Measurements from ENCODE around the gene NACC2.

NACC2 gene

DNA sequence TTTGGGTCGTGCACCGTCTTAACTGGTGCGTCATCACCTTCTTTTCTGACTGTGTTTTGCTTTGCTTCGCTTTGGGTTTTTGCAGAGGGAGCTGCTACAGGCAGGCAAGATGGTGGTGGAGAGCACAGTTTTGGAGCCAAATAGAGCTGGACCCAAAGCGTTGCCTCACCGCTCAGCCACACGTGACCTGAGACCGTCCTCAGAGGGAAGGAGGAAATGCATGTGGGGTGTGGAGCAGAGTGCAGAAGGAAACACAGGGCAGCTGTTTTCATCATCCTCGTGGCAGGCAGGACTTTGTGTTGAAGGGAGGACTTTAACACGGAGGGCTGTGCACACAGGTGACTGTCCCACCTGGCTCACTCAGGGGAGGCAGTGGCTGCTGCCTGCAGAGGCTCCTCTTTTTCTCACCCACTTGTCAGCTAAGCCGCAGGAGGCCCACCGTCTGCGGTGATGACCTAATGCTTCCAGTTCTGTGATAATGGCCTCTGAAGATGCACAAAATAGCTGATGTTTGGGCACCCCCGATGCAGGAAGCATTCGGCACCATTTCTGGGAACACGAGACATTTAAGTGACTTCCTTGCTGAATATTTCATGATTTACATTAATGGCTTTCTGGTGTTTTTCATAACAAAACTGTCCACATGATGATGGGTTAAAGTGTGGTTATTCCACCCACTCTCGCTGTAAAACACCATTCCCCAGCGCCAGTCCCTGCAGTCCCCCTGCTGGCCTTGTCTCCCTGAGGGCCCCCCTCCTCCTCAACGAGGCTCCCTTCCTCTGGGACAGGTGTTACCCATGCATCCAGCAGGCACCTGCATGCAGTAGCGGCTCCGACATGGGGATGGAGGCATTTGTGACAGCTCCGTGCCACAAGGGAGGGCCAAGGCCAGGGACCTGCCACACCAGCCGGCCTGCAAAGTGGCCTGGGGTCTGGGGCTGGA, 121.5 kb downstream of the NACC2 start:
- in situ Hi-C loops (cut with MboI; ENCODE audit: low pct_unique_long_range_greater_than_20kb, low sequenced_read_pairs, unreplicated experiment), result no loop called here
- TF ChIP-seq, protein P1, sequence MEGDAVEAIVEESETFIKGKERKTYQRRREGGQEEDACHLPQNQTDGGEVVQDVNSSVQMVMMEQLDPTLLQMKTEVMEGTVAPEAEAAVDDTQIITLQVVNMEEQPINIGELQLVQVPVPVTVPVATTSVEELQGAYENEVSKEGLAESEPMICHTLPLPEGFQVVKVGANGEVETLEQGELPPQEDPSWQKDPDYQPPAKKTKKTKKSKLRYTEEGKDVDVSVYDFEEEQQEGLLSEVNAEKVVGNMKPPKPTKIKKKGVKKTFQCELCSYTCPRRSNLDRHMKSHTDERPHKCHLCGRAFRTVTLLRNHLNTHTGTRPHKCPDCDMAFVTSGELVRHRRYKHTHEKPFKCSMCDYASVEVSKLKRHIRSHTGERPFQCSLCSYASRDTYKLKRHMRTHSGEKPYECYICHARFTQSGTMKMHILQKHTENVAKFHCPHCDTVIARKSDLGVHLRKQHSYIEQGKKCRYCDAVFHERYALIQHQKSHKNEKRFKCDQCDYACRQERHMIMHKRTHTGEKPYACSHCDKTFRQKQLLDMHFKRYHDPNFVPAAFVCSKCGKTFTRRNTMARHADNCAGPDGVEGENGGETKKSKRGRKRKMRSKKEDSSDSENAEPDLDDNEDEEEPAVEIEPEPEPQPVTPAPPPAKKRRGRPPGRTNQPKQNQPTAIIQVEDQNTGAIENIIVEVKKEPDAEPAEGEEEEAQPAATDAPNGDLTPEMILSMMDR (IDR thresholded peaks at IDR 0.05; ENCODE audit: extremely low read depth, insufficient read depth, missing control alignments), result no peak
- DNase-seq (ENCODE audit: low spot score), result no peak

DNA sequence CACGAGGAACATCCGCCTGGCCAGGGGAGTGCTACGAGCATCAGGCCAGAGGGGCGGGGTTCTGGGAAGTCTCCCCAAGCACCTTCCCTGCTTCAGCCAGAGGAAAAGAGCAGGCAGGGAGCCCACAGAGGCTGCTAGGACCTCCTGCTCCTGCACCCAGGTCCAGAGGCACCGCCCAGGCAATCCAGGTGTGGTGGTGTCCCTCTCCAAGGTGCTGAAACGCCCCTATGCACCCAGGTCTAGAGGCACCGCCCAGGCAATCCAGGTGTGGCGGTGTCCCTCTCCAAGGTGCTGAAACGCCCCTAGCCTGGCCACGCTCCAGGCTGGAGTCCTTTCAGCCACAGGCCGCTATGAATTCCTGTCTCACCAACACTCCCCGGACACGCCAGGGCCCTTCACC, 123.2 kb downstream of the NACC2 start:
- TF ChIP-seq, protein P1 (IDR thresholded peaks at IDR 0.05; ENCODE audit: extremely low read depth, insufficient read depth, missing control alignments), result no peak
- DNase-seq (ENCODE audit: low spot score), result no peak
- in situ Hi-C loops (cut with MboI; ENCODE audit: low pct_unique_long_range_greater_than_20kb, low sequenced_read_pairs, unreplicated experiment), result no loop called here

DNA sequence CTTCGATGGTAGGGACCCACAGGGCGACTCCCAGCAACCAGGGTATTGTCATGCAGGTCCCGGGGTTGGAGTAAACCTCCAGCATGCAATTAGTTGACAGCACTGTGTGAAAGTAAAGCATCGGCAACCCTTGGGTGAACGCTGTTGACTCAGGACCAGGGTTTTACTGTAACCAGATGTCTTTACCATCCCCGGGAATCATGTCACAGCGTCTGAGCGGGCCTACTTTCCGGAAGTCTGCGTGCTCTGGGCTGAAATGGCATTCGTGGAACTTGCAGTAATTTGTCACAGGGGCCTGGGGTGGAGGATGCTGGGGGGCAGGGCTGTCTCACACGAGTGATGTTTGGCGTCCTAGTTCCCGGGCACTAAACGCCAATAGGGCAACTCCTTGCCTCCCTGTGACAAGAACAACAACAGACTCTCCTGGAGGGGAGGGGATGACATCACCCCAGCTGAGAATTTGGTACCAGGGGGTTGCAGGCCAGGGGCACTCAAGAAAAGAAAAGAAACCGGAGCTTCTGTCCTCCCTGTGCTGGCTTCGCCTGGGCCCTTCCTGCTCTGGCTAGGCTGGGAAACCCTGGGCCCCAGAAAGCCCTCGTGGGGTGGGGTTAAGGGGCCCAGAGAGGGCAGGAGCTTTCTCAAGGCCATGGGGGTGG, 123.8 kb downstream of the NACC2 start:
- TF ChIP-seq, protein P1 (IDR thresholded peaks at IDR 0.05; ENCODE audit: extremely low read depth, insufficient read depth, missing control alignments), result no peak
- no peak for DNase-seq (ENCODE audit: low spot score)
- in situ Hi-C loops (cut with MboI; ENCODE audit: low pct_unique_long_range_greater_than_20kb, low sequenced_read_pairs, unreplicated experiment), result no loop called here

DNA sequence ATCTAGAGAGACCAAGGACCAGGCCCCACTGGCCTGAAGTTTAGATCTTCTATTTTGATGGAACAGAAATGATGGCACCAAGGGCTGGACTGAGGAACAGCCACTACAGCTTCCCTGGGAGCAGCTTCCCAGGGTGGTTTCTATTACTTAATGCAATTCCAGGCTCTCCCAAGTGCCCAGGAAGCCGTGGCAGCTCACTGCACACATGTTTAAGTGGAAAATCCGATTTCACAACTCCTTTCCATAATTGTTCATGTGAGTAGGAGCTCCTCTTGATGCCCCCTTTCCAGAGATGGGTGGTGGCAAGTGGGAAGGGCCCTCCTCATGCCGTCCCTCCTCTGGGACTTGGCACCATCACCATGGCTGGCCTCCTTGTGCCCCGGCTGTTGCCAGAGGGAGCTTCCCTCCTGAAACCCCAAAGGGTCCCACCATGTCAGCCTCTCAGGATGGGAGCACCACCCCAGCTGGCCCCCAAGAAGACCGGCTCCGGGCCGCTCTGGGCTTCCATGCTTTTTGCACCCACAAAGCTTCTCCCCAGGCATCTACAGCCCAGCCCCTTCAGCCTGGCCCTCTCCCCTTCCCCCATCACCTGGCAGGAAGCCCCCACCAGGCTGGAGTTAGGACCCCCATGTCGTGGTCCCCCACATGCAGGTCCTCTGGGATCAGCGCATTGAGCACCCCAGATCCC, 124.8 kb downstream of the NACC2 start:
- no peak for DNase-seq (ENCODE audit: low spot score)
- in situ Hi-C loops (cut with MboI; ENCODE audit: low pct_unique_long_range_greater_than_20kb, low sequenced_read_pairs, unreplicated experiment), result no loop called here
- TF ChIP-seq, protein P1 (IDR thresholded peaks at IDR 0.05; ENCODE audit: extremely low read depth, insufficient read depth, missing control alignments), result no peak

DNA sequence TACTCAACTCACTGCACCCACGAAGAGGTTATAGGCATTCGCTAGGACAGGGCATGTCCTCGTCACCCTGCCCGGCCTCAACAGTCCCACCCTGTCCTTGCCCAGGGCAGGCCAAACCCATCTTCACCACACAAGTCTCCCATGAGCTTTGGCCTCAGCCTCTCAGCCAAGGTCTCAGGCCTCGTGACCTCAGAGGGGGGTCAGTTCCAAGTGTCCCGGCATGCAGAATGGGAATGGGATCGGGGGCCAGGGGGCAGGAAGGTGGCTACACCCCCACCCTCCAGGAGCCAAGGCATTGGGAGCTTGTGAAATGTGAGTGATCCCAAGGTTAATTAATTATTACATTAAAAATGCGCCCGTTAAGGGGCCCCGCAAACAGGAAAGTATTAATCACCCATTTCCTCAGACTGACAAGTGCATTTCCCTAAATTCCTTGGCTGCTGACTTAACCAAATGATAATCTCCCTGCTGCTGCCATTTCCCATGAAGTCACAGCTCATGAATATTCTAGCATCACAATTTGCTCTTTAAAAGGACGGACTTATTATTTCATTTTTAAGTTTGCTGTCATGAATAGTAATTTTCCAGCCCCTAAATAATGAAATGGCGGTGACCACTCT, 125.9 kb downstream of the NACC2 start:
- DNase-seq (ENCODE audit: low spot score), result no peak
- TF ChIP-seq, protein P1 (IDR thresholded peaks at IDR 0.05; ENCODE audit: extremely low read depth, insufficient read depth, missing control alignments), result no peak
- in situ Hi-C loops (cut with MboI; ENCODE audit: low pct_unique_long_range_greater_than_20kb, low sequenced_read_pairs, unreplicated experiment), result loop anchor here (10.0 kb wide), 1 partner anchor 156 kb away; no protein-coding TSS in a partner anchor

DNA sequence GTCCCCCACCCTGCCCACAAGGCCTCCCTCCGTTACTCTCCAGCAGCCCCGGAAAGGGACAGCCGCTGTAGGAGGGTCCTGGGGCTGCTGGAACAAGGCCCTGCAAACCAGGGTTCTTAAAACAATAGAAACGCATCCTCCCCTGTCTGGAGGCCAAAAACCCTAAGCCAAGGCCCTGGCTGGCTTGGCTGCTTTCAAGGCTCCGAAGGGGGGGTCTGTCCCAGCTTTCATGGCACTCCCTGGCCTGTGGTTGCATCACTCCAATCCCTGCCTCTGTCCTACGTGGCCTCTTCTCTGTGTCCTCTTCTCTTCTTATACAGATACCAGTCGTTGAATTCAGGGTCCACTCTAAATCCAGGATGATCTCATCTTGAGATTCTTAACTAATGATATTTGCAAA, 126.5 kb downstream of the NACC2 start:
- TF ChIP-seq, protein P1 (IDR thresholded peaks at IDR 0.05; ENCODE audit: extremely low read depth, insufficient read depth, missing control alignments), result no peak
- in situ Hi-C loops (cut with MboI; ENCODE audit: low pct_unique_long_range_greater_than_20kb, low sequenced_read_pairs, unreplicated experiment), result loop anchor here (10.0 kb wide), 1 partner anchor 156 kb away; no protein-coding TSS in a partner anchor
- DNase-seq (ENCODE audit: low spot score), result no peak

All from GM13977 (cell line).